GF-D8 (cell line): ENCODE measurements around the gene BAIAP2L1.
"Not testable (repeated sequence)": the region's sequence is repeated elsewhere in the genome, so short reads cannot be mapped to it uniquely, and the experiment has no call there.

Experiments used
- DNase-seq: peaks from one replicate; lab custom pipeline; 2025; lab: John Stamatoyannopoulos, UW

BAIAP2L1 gene

GRCh38 chr7:98398567-98399372, 2.1 kb downstream of the BAIAP2L1 start:
- no peak for DNase-seq

- DNase-seq = no peak
These were observed 4.1 kb downstream of the BAIAP2L1 start for GRCh38 chr7:98396768-98397167.

- DNase-seq = no peak
These were observed 4.9 kb downstream of the BAIAP2L1 start for GRCh38 chr7:98395951-98396350.

GRCh38 chr7:98395481-98395880, 5.4 kb downstream of the BAIAP2L1 start:
- no peak for DNase-seq

- no peak for DNase-seq
These were observed 6.5 kb downstream of the BAIAP2L1 start for GRCh38 chr7:98394377-98394836.

- no peak for DNase-seq
These were observed 13.2 kb downstream of the BAIAP2L1 start for GRCh38 chr7:98387544-98388226.

- DNase-seq = no peak
These were observed 13.8 kb downstream of the BAIAP2L1 start for GRCh38 chr7:98387131-98387530.

GRCh38 chr7:98385532-98385931, 15.4 kb downstream of the BAIAP2L1 start:
- not testable (repeated sequence) for DNase-seq

- no peak for DNase-seq
These were observed 22.6 kb downstream of the BAIAP2L1 start for GRCh38 chr7:98378210-98378819.

- DNase-seq = no peak
These were observed 24.2 kb downstream of the BAIAP2L1 start for GRCh38 chr7:98376711-98377110.

GRCh38 chr7:98375664-98376063, 25.2 kb downstream of the BAIAP2L1 start:
- no peak for DNase-seq

GRCh38 chr7:98374285-98374680, 26.6 kb downstream of the BAIAP2L1 start:
- DNase-seq = no peak

- DNase-seq = no peak
These were observed 27.9 kb downstream of the BAIAP2L1 start for GRCh38 chr7:98372993-98373392.

- DNase-seq = no peak
These were observed 31.2 kb downstream of the BAIAP2L1 start for GRCh38 chr7:98369726-98370125.

- no peak for DNase-seq
These were observed 32.2 kb downstream of the BAIAP2L1 start for GRCh38 chr7:98368716-98369115.

- DNase-seq = no peak
These were observed 34.3 kb downstream of the BAIAP2L1 start for GRCh38 chr7:98366562-98366938.

- DNase-seq = no peak
These were observed 34.9 kb downstream of the BAIAP2L1 start for GRCh38 chr7:98365863-98366561.

GRCh38 chr7:98364220-98364619, 36.7 kb downstream of the BAIAP2L1 start:
- DNase-seq = no peak

GRCh38 chr7:98362517-98362916, 38.4 kb downstream of the BAIAP2L1 start:
- DNase-seq = no peak

- no peak for DNase-seq
These were observed 40.4 kb downstream of the BAIAP2L1 start for GRCh38 chr7:98360221-98361130.

GRCh38 chr7:98359395-98359794, 41.5 kb downstream of the BAIAP2L1 start:
- DNase-seq = no peak
